HL-60 (cell line): ENCODE measurements around the gene TMIE.

Experiments
- GABPA ChIP-seq: IDR thresholded peaks from 2 replicates; pipeline ENCODE4 v1.6.1; 2012; ENCODE audit warnings: low read depth
- POLR2AphosphoS5 ChIP-seq: IDR thresholded peaks from 2 replicates; pipeline ENCODE4 v1.6.1; 2012; ENCODE audit warnings: low read depth
- TF ChIP-seq, protein P1 (sequence below): IDR thresholded peaks from one replicate; pipeline ENCODE4 v1.5.1; 2011; ENCODE audit warnings: low read length, control low read depth, inconsistent platforms; ENCODE audit not compliant: insufficient read depth
- TF ChIP-seq, protein P2 (sequence below): IDR thresholded peaks from 2 replicates; pipeline ENCODE4 v1.6.1; 2012; ENCODE audit warnings: low read depth; ENCODE audit not compliant: insufficient replicate concordance

DNA sequence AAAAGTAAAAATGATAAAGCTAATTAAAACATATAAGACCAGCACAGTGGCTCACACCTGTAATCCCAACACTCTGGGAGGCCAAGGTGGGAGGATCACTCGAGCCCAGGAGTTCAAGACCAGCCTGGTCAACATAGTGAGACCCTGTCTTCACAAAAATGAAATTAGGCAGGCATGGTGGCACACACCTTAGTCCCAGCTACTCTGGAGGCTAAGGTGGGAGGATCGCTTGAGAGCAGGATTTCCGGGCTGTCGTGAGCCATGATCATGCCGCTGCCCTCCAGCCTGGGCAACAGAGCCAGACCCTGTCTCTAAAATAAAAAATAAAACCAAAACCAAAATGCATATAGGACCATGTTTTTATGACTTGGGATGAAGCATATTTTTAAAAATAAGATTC lies 21.3 kb downstream of the TMIE start:
- TF ChIP-seq, protein P1, sequence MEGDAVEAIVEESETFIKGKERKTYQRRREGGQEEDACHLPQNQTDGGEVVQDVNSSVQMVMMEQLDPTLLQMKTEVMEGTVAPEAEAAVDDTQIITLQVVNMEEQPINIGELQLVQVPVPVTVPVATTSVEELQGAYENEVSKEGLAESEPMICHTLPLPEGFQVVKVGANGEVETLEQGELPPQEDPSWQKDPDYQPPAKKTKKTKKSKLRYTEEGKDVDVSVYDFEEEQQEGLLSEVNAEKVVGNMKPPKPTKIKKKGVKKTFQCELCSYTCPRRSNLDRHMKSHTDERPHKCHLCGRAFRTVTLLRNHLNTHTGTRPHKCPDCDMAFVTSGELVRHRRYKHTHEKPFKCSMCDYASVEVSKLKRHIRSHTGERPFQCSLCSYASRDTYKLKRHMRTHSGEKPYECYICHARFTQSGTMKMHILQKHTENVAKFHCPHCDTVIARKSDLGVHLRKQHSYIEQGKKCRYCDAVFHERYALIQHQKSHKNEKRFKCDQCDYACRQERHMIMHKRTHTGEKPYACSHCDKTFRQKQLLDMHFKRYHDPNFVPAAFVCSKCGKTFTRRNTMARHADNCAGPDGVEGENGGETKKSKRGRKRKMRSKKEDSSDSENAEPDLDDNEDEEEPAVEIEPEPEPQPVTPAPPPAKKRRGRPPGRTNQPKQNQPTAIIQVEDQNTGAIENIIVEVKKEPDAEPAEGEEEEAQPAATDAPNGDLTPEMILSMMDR = no peak
- TF ChIP-seq, protein P2, sequence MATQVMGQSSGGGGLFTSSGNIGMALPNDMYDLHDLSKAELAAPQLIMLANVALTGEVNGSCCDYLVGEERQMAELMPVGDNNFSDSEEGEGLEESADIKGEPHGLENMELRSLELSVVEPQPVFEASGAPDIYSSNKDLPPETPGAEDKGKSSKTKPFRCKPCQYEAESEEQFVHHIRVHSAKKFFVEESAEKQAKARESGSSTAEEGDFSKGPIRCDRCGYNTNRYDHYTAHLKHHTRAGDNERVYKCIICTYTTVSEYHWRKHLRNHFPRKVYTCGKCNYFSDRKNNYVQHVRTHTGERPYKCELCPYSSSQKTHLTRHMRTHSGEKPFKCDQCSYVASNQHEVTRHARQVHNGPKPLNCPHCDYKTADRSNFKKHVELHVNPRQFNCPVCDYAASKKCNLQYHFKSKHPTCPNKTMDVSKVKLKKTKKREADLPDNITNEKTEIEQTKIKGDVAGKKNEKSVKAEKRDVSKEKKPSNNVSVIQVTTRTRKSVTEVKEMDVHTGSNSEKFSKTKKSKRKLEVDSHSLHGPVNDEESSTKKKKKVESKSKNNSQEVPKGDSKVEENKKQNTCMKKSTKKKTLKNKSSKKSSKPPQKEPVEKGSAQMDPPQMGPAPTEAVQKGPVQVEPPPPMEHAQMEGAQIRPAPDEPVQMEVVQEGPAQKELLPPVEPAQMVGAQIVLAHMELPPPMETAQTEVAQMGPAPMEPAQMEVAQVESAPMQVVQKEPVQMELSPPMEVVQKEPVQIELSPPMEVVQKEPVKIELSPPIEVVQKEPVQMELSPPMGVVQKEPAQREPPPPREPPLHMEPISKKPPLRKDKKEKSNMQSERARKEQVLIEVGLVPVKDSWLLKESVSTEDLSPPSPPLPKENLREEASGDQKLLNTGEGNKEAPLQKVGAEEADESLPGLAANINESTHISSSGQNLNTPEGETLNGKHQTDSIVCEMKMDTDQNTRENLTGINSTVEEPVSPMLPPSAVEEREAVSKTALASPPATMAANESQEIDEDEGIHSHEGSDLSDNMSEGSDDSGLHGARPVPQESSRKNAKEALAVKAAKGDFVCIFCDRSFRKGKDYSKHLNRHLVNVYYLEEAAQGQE = no peak
- TF ChIP-seq GABPA (no peak), POLR2AphosphoS5 (no peak)
